ENCODE measurements around the gene XYLB.

- no peak for TF ChIP-seq POLR2AphosphoS5 (IDR thresholded peaks at IDR 0.05; ENCODE audit: low read depth, low read length)
- no peak for TF ChIP-seq POLR2A (IDR thresholded peaks at IDR 0.05; ENCODE audit: low read depth, low read length)
- TF ChIP-seq SPI1 (IDR thresholded peaks at IDR 0.05; ENCODE audit: low read depth, low read length): no peak
These were observed 19.1 kb upstream of the XYLB start for GRCh38 chr3:38327335-38328009.

All from GM12891 (cell line).